ENCODE data around the gene ADGRB3.

DNA sequence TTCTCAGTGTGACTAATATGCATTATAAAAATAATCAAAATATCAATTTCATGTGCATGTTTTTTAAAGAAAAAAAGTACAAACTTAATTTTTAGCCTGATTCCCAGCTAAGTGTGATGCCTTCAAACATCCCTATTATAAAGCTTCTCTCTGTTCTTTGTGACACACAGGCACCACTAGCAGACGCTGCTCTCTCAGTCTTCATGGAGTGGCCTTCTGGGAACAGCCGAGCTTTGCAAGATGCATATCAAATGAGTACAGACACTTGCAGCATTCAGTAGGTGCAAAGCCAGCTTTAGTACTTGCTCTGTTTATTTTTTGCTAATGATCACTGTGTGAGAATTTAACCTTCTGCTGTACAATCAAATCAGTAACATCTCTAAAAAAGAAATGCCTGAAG is 340.0 kb downstream of the ADGRB3 start:
- TF ChIP-seq, protein P1, sequence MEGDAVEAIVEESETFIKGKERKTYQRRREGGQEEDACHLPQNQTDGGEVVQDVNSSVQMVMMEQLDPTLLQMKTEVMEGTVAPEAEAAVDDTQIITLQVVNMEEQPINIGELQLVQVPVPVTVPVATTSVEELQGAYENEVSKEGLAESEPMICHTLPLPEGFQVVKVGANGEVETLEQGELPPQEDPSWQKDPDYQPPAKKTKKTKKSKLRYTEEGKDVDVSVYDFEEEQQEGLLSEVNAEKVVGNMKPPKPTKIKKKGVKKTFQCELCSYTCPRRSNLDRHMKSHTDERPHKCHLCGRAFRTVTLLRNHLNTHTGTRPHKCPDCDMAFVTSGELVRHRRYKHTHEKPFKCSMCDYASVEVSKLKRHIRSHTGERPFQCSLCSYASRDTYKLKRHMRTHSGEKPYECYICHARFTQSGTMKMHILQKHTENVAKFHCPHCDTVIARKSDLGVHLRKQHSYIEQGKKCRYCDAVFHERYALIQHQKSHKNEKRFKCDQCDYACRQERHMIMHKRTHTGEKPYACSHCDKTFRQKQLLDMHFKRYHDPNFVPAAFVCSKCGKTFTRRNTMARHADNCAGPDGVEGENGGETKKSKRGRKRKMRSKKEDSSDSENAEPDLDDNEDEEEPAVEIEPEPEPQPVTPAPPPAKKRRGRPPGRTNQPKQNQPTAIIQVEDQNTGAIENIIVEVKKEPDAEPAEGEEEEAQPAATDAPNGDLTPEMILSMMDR (IDR thresholded peaks at IDR 0.05; ENCODE audit: extremely low read depth in 1 of 2, insufficient read depth in 1 of 2, low read depth in 1 of 2, low read length in 2 of 2), result no peak
- TF ChIP-seq EZH2 (IDR thresholded peaks at IDR 0.05; ENCODE audit: borderline replicate concordance, low read depth, low read length, severe bottlenecking) (no peak), POLR2A (IDR thresholded peaks at IDR 0.05; ENCODE audit: low read depth, low read length) (no peak)
